SK-N-SH (cell line): ENCODE measurements around the gene FIGN.

Experiments used
- GABPA ChIP-seq: IDR thresholded peaks from 2 replicates; pipeline ENCODE4 v1.4.0; 2012; ENCODE audit warnings: low read depth, mild to moderate bottlenecking
- NFIC ChIP-seq: IDR thresholded peaks from 2 replicates; pipeline ENCODE4 v1.4.0; 2012; ENCODE audit warnings: borderline replicate concordance
- POLR2AphosphoS5 ChIP-seq: IDR thresholded peaks from 2 replicates; pipeline ENCODE4 v1.6.1; 2012; ENCODE audit warnings: low read depth, low read length
- RAD21 ChIP-seq: IDR thresholded peaks from 2 replicates; pipeline ENCODE4 v1.6.1; 2012; ENCODE audit warnings: mild to moderate bottlenecking, low read length
- RFX5 ChIP-seq: IDR thresholded peaks from 2 replicates; pipeline ENCODE4 v1.6.1; 2012; ENCODE audit warnings: mild to moderate bottlenecking, improper control_type of control experiment, low read length
- SIN3A ChIP-seq: IDR thresholded peaks from 2 replicates; pipeline ENCODE4 v1.6.1; 2012; ENCODE audit warnings: low read depth, mild to moderate bottlenecking, low read length, moderate library complexity, borderline replicate concordance
- TAF1 ChIP-seq: IDR thresholded peaks from 2 replicates; pipeline ENCODE4 v1.6.1; 2012; ENCODE audit warnings: low read depth, mild to moderate bottlenecking, low read length, moderate library complexity, borderline replicate concordance
- TF ChIP-seq, protein P1 (sequence below): fragments of 200-600 bp; sonication (generic); IDR thresholded peaks from 2 replicates; pipeline ENCODE4 v1.6.1; 2017; ENCODE audit warnings: antibody characterized with exemption, mild to moderate bottlenecking, moderate library complexity
- TF ChIP-seq, protein P2 (sequence below): IDR thresholded peaks from 2 replicates; pipeline ENCODE4 v1.4.0; 2012; ENCODE audit warnings: low read depth, borderline replicate concordance

GRCh38 chr2:163571423-163572102 is 164.2 kb downstream of the FIGN start:
- TF ChIP-seq, protein P1, sequence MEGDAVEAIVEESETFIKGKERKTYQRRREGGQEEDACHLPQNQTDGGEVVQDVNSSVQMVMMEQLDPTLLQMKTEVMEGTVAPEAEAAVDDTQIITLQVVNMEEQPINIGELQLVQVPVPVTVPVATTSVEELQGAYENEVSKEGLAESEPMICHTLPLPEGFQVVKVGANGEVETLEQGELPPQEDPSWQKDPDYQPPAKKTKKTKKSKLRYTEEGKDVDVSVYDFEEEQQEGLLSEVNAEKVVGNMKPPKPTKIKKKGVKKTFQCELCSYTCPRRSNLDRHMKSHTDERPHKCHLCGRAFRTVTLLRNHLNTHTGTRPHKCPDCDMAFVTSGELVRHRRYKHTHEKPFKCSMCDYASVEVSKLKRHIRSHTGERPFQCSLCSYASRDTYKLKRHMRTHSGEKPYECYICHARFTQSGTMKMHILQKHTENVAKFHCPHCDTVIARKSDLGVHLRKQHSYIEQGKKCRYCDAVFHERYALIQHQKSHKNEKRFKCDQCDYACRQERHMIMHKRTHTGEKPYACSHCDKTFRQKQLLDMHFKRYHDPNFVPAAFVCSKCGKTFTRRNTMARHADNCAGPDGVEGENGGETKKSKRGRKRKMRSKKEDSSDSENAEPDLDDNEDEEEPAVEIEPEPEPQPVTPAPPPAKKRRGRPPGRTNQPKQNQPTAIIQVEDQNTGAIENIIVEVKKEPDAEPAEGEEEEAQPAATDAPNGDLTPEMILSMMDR = no peak
- TF ChIP-seq, protein P2, sequence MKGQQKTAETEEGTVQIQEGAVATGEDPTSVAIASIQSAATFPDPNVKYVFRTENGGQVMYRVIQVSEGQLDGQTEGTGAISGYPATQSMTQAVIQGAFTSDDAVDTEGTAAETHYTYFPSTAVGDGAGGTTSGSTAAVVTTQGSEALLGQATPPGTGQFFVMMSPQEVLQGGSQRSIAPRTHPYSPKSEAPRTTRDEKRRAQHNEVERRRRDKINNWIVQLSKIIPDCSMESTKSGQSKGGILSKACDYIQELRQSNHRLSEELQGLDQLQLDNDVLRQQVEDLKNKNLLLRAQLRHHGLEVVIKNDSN = no peak
- no peak for TF ChIP-seq NFIC
- no peak for TF ChIP-seq SIN3A
- TF ChIP-seq RFX5 = no peak
- no peak for TF ChIP-seq POLR2AphosphoS5
- TF ChIP-seq GABPA = no peak
- TF ChIP-seq TAF1 = no peak
- no peak for TF ChIP-seq RAD21
